Coronary artery (tissue), 2 donors: Measurements from ENCODE around the gene UBAP1.
"Not testable (repeated sequence)": the region's sequence is repeated elsewhere in the genome, so short reads cannot be mapped to it uniquely, and the experiment has no call there.

Source experiments
- DNase-seq: peaks from one replicate; pipeline ENCODE4 v3.0.0-alpha.2; 2017; ENCODE audit warnings: low spot score
- H3K27ac ChIP-seq, 2 donors: fragments of 200-600 bp; sonication (generic); one replicate each; pipeline ENCODE4 v1.5.1; 2016 to 2019
- H3K4me3 ChIP-seq: fragments of 200-600 bp; sonication (generic); 2 replicates; pipeline ENCODE4 v1.5.1; 2016; ENCODE audit warnings: mild to moderate bottlenecking, moderate library complexity
- CTCF ChIP-seq: fragments of 200-600 bp; sonication (generic); IDR thresholded peaks from one replicate; pipeline ENCODE4 v1.5.1; 2019; ENCODE audit warnings: antibody characterized with exemption

Gene UBAP1

GRCh38 chr9:34211395-34211794 lies 32.6 kb downstream of the UBAP1 start:
- no peak overlapping the region for H3K4me3 ChIP-seq
- no peak overlapping the region for H3K27ac ChIP-seq
- DNase-seq: no peak
- TF ChIP-seq CTCF: no peak

- DNase-seq: not testable (repeated sequence)
Observed at GRCh38 chr9:34214354-34215000, 35.6 kb downstream of the UBAP1 start.

GRCh38 chr9:34216325-34216724 lies 37.5 kb downstream of the UBAP1 start:
- Histone ChIP-seq H3K27ac (no peak overlapping the region), H3K4me3 (no peak overlapping the region)
- TF ChIP-seq CTCF: no peak
- DNase-seq: no peak

More at GRCh38 chr9:34214354-34215000, 35.6 kb downstream of the UBAP1 start:
- not testable (repeated sequence) for H3K4me3 ChIP-seq, H3K27ac ChIP-seq

GRCh38 chr9:34217015-34217414 lies 38.2 kb downstream of the UBAP1 start:
- not testable (repeated sequence) for H3K27ac ChIP-seq, H3K4me3 ChIP-seq, DNase-seq

- DNase-seq: no peak
- no peak overlapping the region for H3K27ac ChIP-seq
- TF ChIP-seq CTCF: no peak
- no peak overlapping the region for H3K4me3 ChIP-seq
Observed at GRCh38 chr9:34218446-34218845, 39.6 kb downstream of the UBAP1 start.

GRCh38 chr9:34219421-34219820 lies 40.6 kb downstream of the UBAP1 start:
- no peak for TF ChIP-seq CTCF
- H3K27ac ChIP-seq: no peak overlapping the region
- DNase-seq: no peak
- no peak overlapping the region for H3K4me3 ChIP-seq

- Histone ChIP-seq H3K4me3 (no peak overlapping the region), H3K27ac (no peak overlapping the region)
- no peak for DNase-seq
- TF ChIP-seq CTCF: no peak
Observed at GRCh38 chr9:34220218-34220617, 41.4 kb downstream of the UBAP1 start.

GRCh38 chr9:34224349-34224748 lies 45.5 kb downstream of the UBAP1 start:
- no peak for TF ChIP-seq CTCF
- DNase-seq: no peak
- no peak overlapping the region for H3K27ac ChIP-seq
- H3K4me3 ChIP-seq: no peak overlapping the region

GRCh38 chr9:34226144-34226760 lies 47.4 kb downstream of the UBAP1 start:
- H3K4me3 ChIP-seq, DNase-seq, H3K27ac ChIP-seq: not testable (repeated sequence)
